Right ventricle myocardium inferior (tissue), 1 donor: Measurements from ENCODE around the gene CAPN14. TPM values are rescaled to one million over a fixed set of nuclear protein-coding genes. Genes with fewer than 3 reads are reported as not detected.

Source experiments
- ATAC-seq: fragments of 200-7000 bp; cut with Tn5 transposase; one replicate; pipeline ENCODE4 v1.9.1; 2020; ENCODE audit warnings: mild to moderate bottlenecking, moderate library complexity
- DNase-seq: peaks from one replicate; pipeline ENCODE4 v3.0.0; 2021; ENCODE audit errors: missing footprints
- intact Hi-C: fragments of 100-400 bp; cut with DNase I; formaldehyde crosslinking; loops from one replicate; pipeline ENCODE4 v1.11.0; 2022
- total RNA-seq: library from RNA; stranded (reverse); fragmentation: NEBNext Ultra II Directional; extraction: Animal tissue kit (Norgen Biotek cat#: 25700); gene quantifications from one replicate; pipeline ENCODE4 v1.2.1, GENCODE V29; 2021
- donor health status: DM: no; HTN: yes; CAD: no; lungs with severe emphysema.

CAPN14 gene
- total RNA-seq, 1 donor from 2014 or later = 0.35 TPM

- intact Hi-C loops = no loop called here
- DNase-seq (no peak), ATAC-seq (no peak)
Measured at GRCh38 chr2:31134480-31134879, 82.8 kb downstream of the CAPN14 start.

- intact Hi-C loops = no loop called here
- ATAC-seq = no peak
- DNase-seq = no peak
Measured at GRCh38 chr2:31132786-31133185, 84.5 kb downstream of the CAPN14 start.

GRCh38 chr2:31131871-31132270 lies 85.4 kb downstream of the CAPN14 start:
- no peak for DNase-seq
- ATAC-seq = no peak
- intact Hi-C loops = no loop called here

- no peak for DNase-seq
- no peak for ATAC-seq
- intact Hi-C loops = no loop called here
Measured at GRCh38 chr2:31129375-31130171, 87.7 kb downstream of the CAPN14 start.

GRCh38 chr2:31127931-31128330 lies 89.4 kb downstream of the CAPN14 start:
- intact Hi-C loops = no loop called here
- no peak for DNase-seq
- ATAC-seq = no peak

GRCh38 chr2:31125918-31126695 lies 91.2 kb downstream of the CAPN14 start:
- ATAC-seq (no peak), DNase-seq (no peak)
- intact Hi-C loops = no loop called here

GRCh38 chr2:31124904-31125303 lies 92.4 kb downstream of the CAPN14 start:
- intact Hi-C loops = no loop called here
- no peak for ATAC-seq
- no peak for DNase-seq

Other genes with a start within 250 kb of the CAPN14 start
- 0.38 TPM for gene GALNT14, start 79.1 kb downstream of the CAPN14 start, total RNA-seq
- 27.9 TPM for gene EHD3, start 16.6 kb upstream of the CAPN14 start, total RNA-seq
- gene XDH, start 197.2 kb upstream of the CAPN14 start, total RNA-seq = not detected